HepG2 (cell line): ENCODE data around the gene DNAAF9. TPM values are rescaled to one million over a fixed set of nuclear protein-coding genes. Genes with fewer than 3 reads are reported as not detected.

Experiments used
- ATAC-seq: fragments of 200-7000 bp; cut with Tn5 transposase; 3 replicates; pipeline ENCODE4 v1.9.1; 2020; ENCODE audit warnings: mild to moderate bottlenecking, moderate library complexity
- BruUV-seq: library from RNA; stranded (reverse); fragments of 400-500 nt; replicated peaks from 2 replicates; lab custom pipeline; 2021; lab: Mats Ljungman, UMichigan
- CTCF ChIA-PET: fragments of 300-600 bp; formaldehyde crosslinking; extraction: SDS; loops from one replicate; lab custom pipeline; 2021; ENCODE audit warnings: low total read pairs, inconsistent platforms, low intra/inter-chr PET ratio; lab: Yijun Ruan, JAX
- POLR2A ChIA-PET: fragments of 350-600 bp; sonication (Branson Sonifier 250); formaldehyde crosslinking; loops from one replicate; lab custom pipeline; 2020; ENCODE audit warnings: antibody characterized with exemption, inconsistent platforms; lab: Yijun Ruan, JAX
- DNase-seq: peaks from one replicate; pipeline ENCODE4 v3.0.0-alpha.2; 2015; ENCODE audit warnings: low spot score
- FAIRE-seq: peaks from 3 replicates; lab custom pipeline; 2011; peaks lifted over from hg19 to GRCh38; lab: Jason Lieb, UNC
- H2AFZ ChIP-seq: one replicate; pipeline ENCODE4 v1.6.1; 2011; ENCODE audit warnings: low read length, inconsistent platforms
- H3K27ac ChIP-seq: fragments of 300-600 bp; 3 replicates; pipeline ENCODE4 v1.8.0; 2011; ENCODE audit warnings: mixed run types, mild to moderate bottlenecking, mixed read lengths, low read length, inconsistent platforms; ENCODE audit not compliant: insufficient read depth; ENCODE audit errors: extremely low read length
- H3K27me3 ChIP-seq, 2 experiments: fragments of 200-600 bp in 1 of 2; 2 replicates in 1 of 2; 3 replicates in 1 of 2; pipeline versions ENCODE4 v1.6.0 to v1.8.0; 2011; ENCODE audit warnings: low read length in 2 of 2, mild to moderate bottlenecking in 2 of 2, moderate library complexity in 2 of 2, inconsistent platforms in 1 of 2; ENCODE audit not compliant: insufficient read depth in 2 of 2, control insufficient read depth in 1 of 2
- H3K36me3 ChIP-seq, 2 experiments: fragments of 200-600 bp in 1 of 2; replicated peaks in 1 of 2; 2 replicates in 1 of 2; 3 replicates in 1 of 2; pipeline versions ENCODE4 v1.5.1 to v1.8.0; 2011; ENCODE audit warnings: low read length in 2 of 2, inconsistent platforms in 1 of 2; ENCODE audit not compliant: insufficient read depth in 2 of 2, control insufficient read depth in 1 of 2
- H3K4me1 ChIP-seq: 2 replicates; pipeline ENCODE4 v1.5.1; 2012; ENCODE audit warnings: low read length, inconsistent platforms; ENCODE audit not compliant: insufficient read depth
- H3K4me2 ChIP-seq: 2 replicates; pipeline ENCODE4 v1.6.0; 2011; ENCODE audit warnings: low read depth, low read length, inconsistent platforms
- H3K4me3 ChIP-seq, 3 experiments: fragments of 200-600 bp in 1 of 3; sonication (generic), shearing (Covaris generic) in 1 of 3; replicated peaks in 1 of 3; 2 replicates each; pipeline ENCODE4 v1.5.1; 2011 to 2016; ENCODE audit warnings: low read length in 3 of 3, inconsistent platforms in 2 of 3, low read depth in 2 of 3, mild to moderate bottlenecking in 2 of 3, control low read depth in 1 of 3, mixed read lengths in 1 of 3; ENCODE audit not compliant: insufficient read depth in 1 of 3
- H3K79me2 ChIP-seq: one replicate; pipeline ENCODE4 v1.6.1; 2011; ENCODE audit warnings: low read length, inconsistent platforms; ENCODE audit not compliant: insufficient read depth
- H3K9ac ChIP-seq: 2 replicates; pipeline ENCODE4 v1.6.0; 2011; ENCODE audit warnings: mild to moderate bottlenecking, low read depth, low read length, inconsistent platforms; ENCODE audit not compliant: insufficient read depth
- H3K9me3 ChIP-seq: 2 replicates; pipeline ENCODE4 v1.5.1; 2012; ENCODE audit warnings: mild to moderate bottlenecking, low read length
- H4K20me1 ChIP-seq: 2 replicates; pipeline ENCODE4 v1.6.0; 2011; ENCODE audit warnings: inconsistent platforms, mild to moderate bottlenecking, low read length, moderate library complexity; ENCODE audit not compliant: insufficient read depth
- CENPT ChIP-seq: sonication (generic); formaldehyde crosslinking; IDR thresholded peaks from 2 replicates; pipeline ENCODE4 v1.8.0; 2022; ENCODE audit warnings: low read depth, mild to moderate bottlenecking, moderate library complexity, missing genetic modification reagents
- ELF1 ChIP-seq: sonication (generic); formaldehyde crosslinking; IDR thresholded peaks from 2 replicates; pipeline ENCODE4 v1.4.0; 2020; ENCODE audit warnings: missing genetic modification reagents
- FOXC1 ChIP-seq: sonication (generic); formaldehyde crosslinking; IDR thresholded peaks from 2 replicates; pipeline ENCODE4 v1.8.0; 2022; ENCODE audit warnings: mild to moderate bottlenecking, missing genetic modification reagents, borderline replicate concordance
- JARID2 ChIP-seq: sonication (generic); formaldehyde crosslinking; IDR thresholded peaks from 2 replicates; pipeline ENCODE4 v1.8.1; 2023; ENCODE audit warnings: missing genetic modification reagents, inconsistent platforms; ENCODE audit not compliant: insufficient replicate concordance
- MAF1 ChIP-seq: sonication (generic); formaldehyde crosslinking; IDR thresholded peaks from 2 replicates; pipeline ENCODE4 v1.5.0; 2020; ENCODE audit warnings: missing genetic modification reagents, borderline replicate concordance
- MAFF ChIP-seq: IDR thresholded peaks from 2 replicates; pipeline ENCODE4 v1.6.1; 2011; ENCODE audit warnings: low read depth, low read length, improper control_type of control experiment
- MYNN ChIP-seq: sonication (generic); formaldehyde crosslinking; IDR thresholded peaks from 2 replicates; pipeline ENCODE4 v1.4.0; 2020; ENCODE audit warnings: mild to moderate bottlenecking, low read depth, missing genetic modification reagents
- PAXIP1 ChIP-seq: sonication (generic); formaldehyde crosslinking; conservative IDR thresholded peaks from 2 replicates; pipeline ENCODE4 v1.4.0; 2020; ENCODE audit warnings: mild to moderate bottlenecking, missing genetic modification reagents, moderate library complexity
- STAG1 ChIP-seq: sonication (generic); formaldehyde crosslinking; IDR thresholded peaks from 2 replicates; pipeline ENCODE4 v1.4.0; 2020; ENCODE audit warnings: missing genetic modification reagents
- THAP8 ChIP-seq: sonication (generic); formaldehyde crosslinking; IDR thresholded peaks from 2 replicates; pipeline ENCODE4 v1.5.1; 2020; ENCODE audit warnings: missing genetic modification reagents, mild to moderate bottlenecking, borderline replicate concordance
- ZBTB38 ChIP-seq: sonication (generic); formaldehyde crosslinking; IDR thresholded peaks from 2 replicates; pipeline ENCODE4 v1.5.1; 2020; ENCODE audit warnings: mild to moderate bottlenecking, missing genetic modification reagents
- ZMYM2 ChIP-seq: sonication (generic); formaldehyde crosslinking; IDR thresholded peaks from 2 replicates; pipeline ENCODE4 v1.8.0; 2022; ENCODE audit warnings: mild to moderate bottlenecking, missing genetic modification reagents
- ZNF275 ChIP-seq: sonication (generic); formaldehyde crosslinking; IDR thresholded peaks from 2 replicates; pipeline ENCODE4 v1.8.0; 2022; ENCODE audit warnings: missing genetic modification reagents, mild to moderate bottlenecking, inconsistent platforms, borderline replicate concordance
- ZNF431 ChIP-seq: sonication (generic); formaldehyde crosslinking; IDR thresholded peaks from 2 replicates; pipeline ENCODE4 v1.9.0; 2022; ENCODE audit warnings: missing genetic modification reagents, low read depth, mild to moderate bottlenecking, borderline replicate concordance
- ZNF598 ChIP-seq: sonication (generic); formaldehyde crosslinking; IDR thresholded peaks from 2 replicates; pipeline ENCODE4 v1.5.1; 2020; ENCODE audit warnings: mild to moderate bottlenecking, missing genetic modification reagents, borderline replicate concordance
- ZNF674 ChIP-seq: sonication (generic); formaldehyde crosslinking; IDR thresholded peaks from 2 replicates; pipeline ENCODE4 v1.5.0; 2020; ENCODE audit warnings: low read depth, mild to moderate bottlenecking, missing genetic modification reagents
- ZNF740 ChIP-seq: sonication (generic); formaldehyde crosslinking; IDR thresholded peaks from 2 replicates; pipeline ENCODE4 v1.4.0; 2020; ENCODE audit warnings: missing genetic modification reagents
- ZNF747 ChIP-seq: sonication (generic); formaldehyde crosslinking; IDR thresholded peaks from 2 replicates; pipeline ENCODE4 v1.8.1; 2023; ENCODE audit warnings: missing genetic modification reagents, mild to moderate bottlenecking, borderline replicate concordance
- WGBS: methylation state at CpG from one replicate; pipeline ENCODE4 v1.1.6; 2017; ENCODE audit warnings: low lambda C conversion rate; 5-methylcytosine and 5-hydroxymethylcytosine counted together
- in situ Hi-C: cut with HindIII; loops from 2 replicates; pipeline ENCODE4 v1.10.0; 2017; ENCODE audit warnings: low pct_unique_long_range_greater_than_20kb; ENCODE audit not compliant: extremely low pct_ligation_motif_present
- intact Hi-C: fragments of 100-400 bp; cut with micrococcal nuclease; formaldehyde crosslinking; loops from one replicate; pipeline ENCODE4 v1.10.0; 2022; ENCODE audit not compliant: unreplicated experiment
- polyA plus RNA-seq, 8 experiments: library from polyadenylated mRNA; depleted of rRNA in 3 of 8; stranded (reverse) in 7 of 8; unstranded in 1 of 8; fragments of >200 nt; fragmentation: Illumina TruSeq in 4 of 8; extraction: Trizol in 4 of 8; gene quantifications; 2 replicates each; pipeline versions ENCODE4 v1.2.1 to v1.2.3, GENCODE V29; 2011 to 2016; ENCODE audit warnings: low read depth in 4 of 8, missing spikeins in 1 of 8, mixed read lengths in 1 of 8; ENCODE audit not compliant: insufficient read depth in 1 of 8
- total RNA-seq, 5 experiments: library from RNA; depleted of rRNA; stranded (reverse); fragments of >200 nt; fragmentation: Illumina TruSeq; extraction: Trizol; gene quantifications; 2 replicates each; pipeline ENCODE4 v1.2.3, GENCODE V29; 2016; ENCODE audit warnings: low read depth in 1 of 5
- TF ChIP-seq, protein P1 (sequence below): sonication (generic); formaldehyde crosslinking; IDR thresholded peaks from 2 replicates; pipeline ENCODE4 v1.5.1; 2020; ENCODE audit warnings: missing genetic modification reagents, mild to moderate bottlenecking, borderline replicate concordance

DNAAF9 gene
- total and polyA plus RNA-seq, 2 of the 13 experiments (the other 11 are each of a cell fraction or from before 2014, with no cell fraction given), result 10.5 to 14.9 TPM

DNA sequence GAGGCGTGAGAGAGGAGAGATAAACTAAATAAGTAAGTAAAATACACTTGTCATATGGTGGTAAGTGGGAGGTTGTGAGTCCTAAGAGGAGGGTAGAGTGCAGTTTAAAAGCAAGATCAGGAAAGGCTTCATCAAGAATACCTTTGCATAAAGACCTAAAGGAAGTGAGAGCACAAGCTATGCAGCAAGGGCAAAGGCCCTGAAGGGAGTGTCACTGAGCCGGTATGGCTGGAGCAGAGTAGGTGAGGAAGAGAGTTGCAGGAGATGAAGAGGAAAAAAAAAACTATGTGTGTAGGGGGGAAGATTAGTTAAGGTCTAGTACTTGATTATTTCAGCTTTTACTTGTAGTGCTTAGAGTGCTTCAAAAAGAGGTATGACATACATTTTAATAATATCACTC lies 11.0 kb downstream of the DNAAF9 start:
- 93% methylated on average over 2 of the region's 2 CpGs for WGBS
- H3K36me3 ChIP-seq, result no peaks in the 10 kb centered on the region
- no peak overlapping the region for H3K4me2 ChIP-seq
- ChIA-PET CTCF (no interaction called here), POLR2A (interaction anchor here (0.6 kb wide), 1 partner anchor 182 kb away, joined by 3 read pairs; no protein-coding TSS in a partner anchor)
- no peak overlapping the region for H3K4me3 ChIP-seq
- no peaks in the 10 kb centered on the region for H3K9me3 ChIP-seq
- H3K27ac ChIP-seq, result no peak overlapping the region
- intact Hi-C loops (no loop called here), in situ Hi-C loops (no loop called here)
- FAIRE-seq (no peak), DNase-seq (no peak), ATAC-seq (no peak)
- no peaks in the 10 kb centered on the region for H3K27me3 ChIP-seq
- H2AFZ ChIP-seq, result no peak overlapping the region
- H4K20me1 ChIP-seq, result peaks cover 14% of the 10 kb centered on the region
- no peak overlapping the region for H3K9ac ChIP-seq
- H3K79me2 ChIP-seq, result peaks cover 47% of the 10 kb centered on the region
- BruUV-seq, result no TSS peak
- 0 out of 2 replicates have a peak, but pooled peaks cover under 1% of the 10 kb centered on the region for H3K4me1 ChIP-seq
- TF ChIP-seq ELF1 (no peak), STAG1 (no peak), ZNF598 (CRISPR knock-in tag) (no peak), ZMYM2 (CRISPR knock-in tag) (no peak), ZBTB38 (CRISPR knock-in tag) (no peak), MYNN (CRISPR knock-in tag) (no peak), ZNF747 (CRISPR knock-in tag) (no peak), ZNF431 (CRISPR knock-in tag) (no peak), MAFF (no peak), PAXIP1 (CRISPR knock-in tag) (no peak), ZNF740 (CRISPR knock-in tag) (no peak), CENPT (CRISPR knock-in tag) (no peak), ZNF674 (CRISPR knock-in tag) (no peak), JARID2 (CRISPR knock-in tag) (no peak), FOXC1 (CRISPR knock-in tag) (no peak), MAF1 (no peak), ZNF275 (CRISPR knock-in tag) (no peak), THAP8 (CRISPR knock-in tag) (no peak)
- TF ChIP-seq, protein P1, sequence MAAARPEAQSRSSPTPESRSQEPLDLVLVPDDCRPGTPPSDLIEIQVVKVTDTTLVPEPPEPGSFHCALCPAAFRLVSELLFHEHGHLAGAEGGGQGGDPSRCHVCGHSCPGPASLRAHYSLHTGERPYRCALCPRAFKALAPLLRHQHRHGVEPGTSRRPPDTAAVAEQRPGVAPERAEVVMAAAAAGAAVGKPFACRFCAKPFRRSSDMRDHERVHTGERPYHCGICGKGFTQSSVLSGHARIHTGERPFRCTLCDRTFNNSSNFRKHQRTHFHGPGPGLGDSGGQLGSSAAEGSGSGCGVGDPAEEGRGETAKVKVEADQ (CRISPR knock-in tag), result no peak
